Trophoblast cell (in vitro differentiated cells and primary cell): ENCODE data around the gene PARD3B.

Source experiments
- DNase-seq, 2 donors: peaks; one replicate each; pipeline ENCODE4 v3.0.0-alpha.2; 2016
- H2AFZ ChIP-seq: 2 replicates; pipeline ENCODE4 v1.6.1; 2013; ENCODE audit warnings: low read length, moderate library complexity, mild to moderate bottlenecking; ENCODE audit not compliant: insufficient read depth, poor library complexity
- H2AK5ac ChIP-seq: 2 replicates; pipeline ENCODE4 v1.6.1; 2013; ENCODE audit warnings: mild to moderate bottlenecking, low read length
- H2BK120ac ChIP-seq: 2 replicates; pipeline ENCODE4 v1.6.1; 2013; ENCODE audit warnings: low read length, mild to moderate bottlenecking, moderate library complexity; ENCODE audit not compliant: insufficient read depth, poor library complexity
- H2BK12ac ChIP-seq: 2 replicates; pipeline ENCODE4 v1.6.1; 2013; ENCODE audit warnings: mild to moderate bottlenecking, low read length, moderate library complexity
- H2BK5ac ChIP-seq: 2 replicates; pipeline ENCODE4 v1.6.1; 2013; ENCODE audit warnings: low read length, low read depth, moderate library complexity, mild to moderate bottlenecking; ENCODE audit not compliant: poor library complexity
- H3K14ac ChIP-seq: 2 replicates; pipeline ENCODE4 v1.6.1; 2013; ENCODE audit warnings: mild to moderate bottlenecking, low read length
- H3K18ac ChIP-seq: 2 replicates; pipeline ENCODE4 v1.6.1; 2013; ENCODE audit warnings: mild to moderate bottlenecking, low read length
- H3K23ac ChIP-seq: 2 replicates; pipeline ENCODE4 v1.6.1; 2013; ENCODE audit warnings: low read length
- H3K27ac ChIP-seq: 2 replicates; pipeline ENCODE4 v1.5.1; 2013; ENCODE audit warnings: low read depth, mild to moderate bottlenecking, inconsistent platforms, low read length, moderate library complexity
- H3K27me3 ChIP-seq: 2 replicates; pipeline ENCODE4 v1.6.1; 2013; ENCODE audit warnings: inconsistent platforms, mild to moderate bottlenecking, low read length, moderate library complexity; ENCODE audit not compliant: insufficient read depth
- H3K36me3 ChIP-seq, 2 experiments: 1 replicate in 1 of 2; 2 replicates in 1 of 2; pipeline ENCODE4 v1.6.1; 2013; ENCODE audit warnings: low read length in 2 of 2, mild to moderate bottlenecking in 2 of 2, moderate library complexity in 1 of 2; ENCODE audit not compliant: insufficient read depth in 2 of 2, control insufficient read depth in 1 of 2
- H3K4ac ChIP-seq: 2 replicates; pipeline ENCODE4 v1.6.1; 2013; ENCODE audit warnings: low read depth, mild to moderate bottlenecking, low read length, moderate library complexity
- H3K4me1 ChIP-seq, 2 experiments: 1 replicate in 1 of 2; 2 replicates in 1 of 2; pipeline ENCODE4 v1.6.1; 2013; ENCODE audit warnings: low read length in 2 of 2, mild to moderate bottlenecking in 2 of 2, moderate library complexity in 1 of 2; ENCODE audit not compliant: insufficient read depth in 2 of 2, control insufficient read depth in 1 of 2
- H3K4me2 ChIP-seq: 2 replicates; pipeline ENCODE4 v1.6.1; 2013; ENCODE audit warnings: inconsistent platforms, mild to moderate bottlenecking, low read length, moderate library complexity
- H3K4me3 ChIP-seq: 2 replicates; pipeline ENCODE4 v1.5.1; 2013; ENCODE audit warnings: mild to moderate bottlenecking, low read depth, low read length, inconsistent platforms
- H3K79me1 ChIP-seq: one replicate; pipeline ENCODE4 v1.6.1; 2013; ENCODE audit warnings: low read length
- H3K79me2 ChIP-seq: 2 replicates; pipeline ENCODE4 v1.6.1; 2013; ENCODE audit warnings: low read length, mild to moderate bottlenecking; ENCODE audit not compliant: control insufficient read depth, insufficient read depth, poor library complexity
- H3K9ac ChIP-seq: 2 replicates; pipeline ENCODE4 v1.6.1; 2013; ENCODE audit warnings: mild to moderate bottlenecking, low read length
- H3K9me3 ChIP-seq: 2 replicates; pipeline ENCODE4 v1.6.1; 2013; ENCODE audit warnings: low read depth, mild to moderate bottlenecking, control low read depth, inconsistent platforms, low read length; ENCODE audit not compliant: insufficient read depth
- H4K12ac ChIP-seq: 2 replicates; pipeline ENCODE4 v1.6.1; 2013; ENCODE audit warnings: low read depth, mild to moderate bottlenecking, low read length, moderate library complexity
- H4K8ac ChIP-seq: 2 replicates; pipeline ENCODE4 v1.6.1; 2013; ENCODE audit warnings: low read depth, mild to moderate bottlenecking, low read length, moderate library complexity
- H4K91ac ChIP-seq: one replicate; pipeline ENCODE4 v1.6.1; 2013; ENCODE audit warnings: low read depth, mild to moderate bottlenecking, low read length, moderate library complexity
- WGBS: extraction: QIAGEN DNeasy Blood & Tissue Kit; methylation state at CpG from one replicate; pipeline ENCODE4 v1.1.7; 2013; ENCODE audit warnings: missing lambda C conversion rate; ENCODE audit not compliant: insufficient read length, insufficient coverage; ENCODE audit errors: extremely low coverage; 5-methylcytosine and 5-hydroxymethylcytosine counted together

Gene PARD3B

DNA sequence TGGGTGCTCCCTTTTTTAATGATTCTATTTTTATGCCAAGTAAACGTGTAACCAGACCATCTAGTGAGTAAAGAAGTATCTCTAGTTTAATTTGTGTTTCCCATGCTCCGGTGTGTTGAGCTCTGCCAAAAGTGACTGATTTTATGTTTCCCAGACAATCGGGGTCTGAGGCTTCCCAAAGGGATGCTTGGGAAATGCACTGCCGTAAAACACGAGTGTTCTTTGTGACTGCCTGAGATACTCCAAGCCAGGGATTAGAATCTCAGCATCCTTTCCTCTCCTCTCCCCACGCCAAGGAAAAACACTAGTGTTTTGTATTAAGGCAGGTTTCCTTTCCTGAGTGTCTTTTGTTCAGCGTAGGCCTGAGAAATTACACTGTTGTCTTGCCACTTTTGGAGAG, 956.6 kb downstream of the PARD3B start:
- Histone ChIP-seq H3K23ac (no peak overlapping the region), H4K91ac (no peak overlapping the region), H3K9me3 (no peaks in the 10 kb centered on the region), H2BK5ac (no peak overlapping the region), H3K79me1 (peaks cover 3% of the 10 kb centered on the region), H4K12ac (no peak overlapping the region), H3K4me2 (no peak overlapping the region), H3K4me3 (no peak overlapping the region), H2AK5ac (no peak overlapping the region), H3K36me3 (no peaks in the 10 kb centered on the region), H3K27me3 (no peaks in the 10 kb centered on the region), H3K4ac (no peak overlapping the region), H3K14ac (no peak overlapping the region), H2BK12ac (no peak overlapping the region), H3K79me2 (no peaks in the 10 kb centered on the region), H4K8ac (no peak overlapping the region), H3K18ac (no peak overlapping the region), H3K9ac (no peak overlapping the region), H3K27ac (no peak overlapping the region), H2AFZ (no peak overlapping the region), H3K4me1 (no peaks in the 10 kb centered on the region), H2BK120ac (no peak overlapping the region)
- WGBS, result no CpG with 5 or more reads among the region's 7 CpGs
- no peak for DNase-seq

DNA sequence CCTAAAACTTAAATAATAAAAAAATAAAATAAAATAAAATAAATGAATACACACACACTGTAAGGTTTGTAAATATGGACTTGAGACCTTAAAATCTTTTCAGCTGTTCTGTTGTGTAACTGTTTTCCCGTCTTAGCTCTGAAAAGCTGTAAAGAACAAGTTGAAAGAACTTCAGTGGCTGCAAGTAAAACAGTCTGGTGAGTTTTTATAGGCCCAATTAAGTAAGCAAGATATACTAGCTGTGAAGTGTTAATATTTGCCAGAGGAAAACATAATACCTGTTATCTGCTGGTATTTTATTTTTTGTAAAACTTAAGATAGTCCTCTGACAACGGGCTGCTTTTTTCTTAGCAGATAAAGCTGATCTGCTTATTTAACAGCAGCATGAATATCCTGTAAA, 960.1 kb downstream of the PARD3B start:
- no peak overlapping the region for H2BK5ac ChIP-seq
- no peaks in the 10 kb centered on the region for H3K36me3 ChIP-seq
- peaks cover 3% of the 10 kb centered on the region in 2 experiments for H3K4me1 ChIP-seq
- H3K27ac ChIP-seq, result no peak overlapping the region
- no peaks in the 10 kb centered on the region for H3K27me3 ChIP-seq
- no CpG with 5 or more reads among the region's 2 CpGs for WGBS
- no peak overlapping the region for H2AK5ac ChIP-seq
- H3K4ac ChIP-seq, result no peak overlapping the region
- H3K14ac ChIP-seq, result no peak overlapping the region
- no peak overlapping the region for H3K4me3 ChIP-seq
- no peaks in the 10 kb centered on the region for H3K79me1 ChIP-seq
- H3K23ac ChIP-seq, result no peak overlapping the region
- no peak overlapping the region for H4K91ac ChIP-seq
- no peak for DNase-seq
- H3K79me2 ChIP-seq, result no peaks in the 10 kb centered on the region
- no peak overlapping the region for H3K18ac ChIP-seq
- no peak overlapping the region for H4K12ac ChIP-seq
- no peak overlapping the region for H2BK12ac ChIP-seq
- H3K4me2 ChIP-seq, result no peak overlapping the region
- no peak overlapping the region for H2BK120ac ChIP-seq
- no peak overlapping the region for H2AFZ ChIP-seq
- no peak overlapping the region for H3K9ac ChIP-seq
- no peaks in the 10 kb centered on the region for H3K9me3 ChIP-seq
- H4K8ac ChIP-seq, result no peak overlapping the region

DNA sequence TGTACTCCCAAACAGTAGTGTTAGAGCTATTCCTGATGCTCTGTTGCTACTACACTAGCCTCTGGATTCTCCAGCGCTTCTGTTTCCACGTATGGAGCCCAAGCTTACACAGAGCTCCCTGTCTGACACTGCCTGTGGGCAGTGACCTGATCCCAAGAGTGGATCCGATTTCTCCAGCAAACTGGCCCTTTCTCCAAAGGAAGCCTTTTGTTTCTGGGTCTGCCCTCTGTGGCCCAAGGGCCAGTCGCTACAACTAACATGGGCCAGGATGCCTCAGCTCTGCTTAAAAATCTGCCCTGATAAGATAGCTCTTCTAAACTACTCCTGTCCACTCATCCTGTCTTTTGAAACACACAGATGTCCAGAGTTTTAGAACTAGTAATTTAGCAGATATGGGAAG, 964.4 kb downstream of the PARD3B start:
- Histone ChIP-seq H3K4me1 (peaks cover 3% of the 10 kb centered on the region in 2 experiments), H3K18ac (no peak overlapping the region), H3K79me2 (no peaks in the 10 kb centered on the region), H3K23ac (no peak overlapping the region), H2BK120ac (no peak overlapping the region), H3K4ac (no peak overlapping the region), H2AK5ac (no peak overlapping the region), H4K12ac (no peak overlapping the region), H2BK5ac (no peak overlapping the region), H3K4me2 (no peak overlapping the region), H4K8ac (no peak overlapping the region), H2BK12ac (no peak overlapping the region), H3K9ac (no peak overlapping the region), H3K36me3 (no peaks in the 10 kb centered on the region), H2AFZ (no peak overlapping the region), H3K27ac (no peak overlapping the region), H3K27me3 (no peaks in the 10 kb centered on the region), H4K91ac (no peak overlapping the region), H3K14ac (no peak overlapping the region), H3K4me3 (no peak overlapping the region), H3K9me3 (no peaks in the 10 kb centered on the region), H3K79me1 (no peaks in the 10 kb centered on the region)
- WGBS, result no CpG with 5 or more reads among the region's 4 CpGs
- DNase-seq, result peak in 1 of 2 donors; percentile 8

DNA sequence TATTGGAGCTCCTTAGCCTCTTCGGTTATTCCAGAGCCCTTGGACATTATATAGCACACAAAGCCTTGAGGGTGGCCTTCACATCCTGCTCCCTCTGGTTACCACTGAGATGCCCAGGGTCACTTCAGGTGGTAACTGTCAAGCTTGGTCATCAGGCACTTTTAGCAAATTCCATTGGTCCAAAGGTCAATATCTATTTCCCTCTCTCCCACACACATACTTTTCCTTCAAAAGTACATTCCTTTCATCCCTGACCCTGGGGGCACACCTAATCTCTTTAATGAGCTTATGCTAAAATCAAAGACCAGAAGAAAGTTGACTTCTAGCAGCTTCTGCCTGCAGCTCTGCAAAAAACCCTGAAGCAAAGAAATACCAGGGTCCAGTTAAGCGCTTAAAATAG, 965.1 kb downstream of the PARD3B start:
- no peak overlapping the region for H3K14ac ChIP-seq
- WGBS, result no CpG with 5 or more reads among the region's 2 CpGs
- DNase-seq, result peak in 1 of 2 donors; percentile 13
- H3K4me3 ChIP-seq, result no peak overlapping the region
- no peak overlapping the region for H3K27ac ChIP-seq
- no peak overlapping the region for H4K12ac ChIP-seq
- no peak overlapping the region for H3K23ac ChIP-seq
- H2AFZ ChIP-seq, result no peak overlapping the region
- H3K4me1 ChIP-seq, result peaks cover 3% of the 10 kb centered on the region in 2 experiments
- H3K79me2 ChIP-seq, result no peaks in the 10 kb centered on the region
- H3K4ac ChIP-seq, result no peak overlapping the region
- no peak overlapping the region for H2BK5ac ChIP-seq
- H3K79me1 ChIP-seq, result no peaks in the 10 kb centered on the region
- no peak overlapping the region for H3K4me2 ChIP-seq
- no peak overlapping the region for H4K8ac ChIP-seq
- no peak overlapping the region for H3K18ac ChIP-seq
- H2AK5ac ChIP-seq, result no peak overlapping the region
- H3K27me3 ChIP-seq, result no peaks in the 10 kb centered on the region
- no peaks in the 10 kb centered on the region for H3K9me3 ChIP-seq
- H2BK12ac ChIP-seq, result no peak overlapping the region
- no peak overlapping the region for H4K91ac ChIP-seq
- H3K36me3 ChIP-seq, result no peaks in the 10 kb centered on the region
- H2BK120ac ChIP-seq, result no peak overlapping the region
- no peak overlapping the region for H3K9ac ChIP-seq
